Skin epidermis (tissue), 12 donors: ENCODE measurements around the gene SNAP47.

Source experiments
- H3K27ac ChIP-seq, 21 experiments: fragments of 200-600 bp; sonication (generic) in 11 of 21; one replicate each; pipeline ENCODE4 v1.5.0; 2020; ENCODE audit warnings: mild to moderate bottlenecking in 3 of 21, inconsistent platforms in 2 of 21, moderate library complexity in 2 of 21
- H3K4me3 ChIP-seq, 7 experiments: fragments of 200-600 bp; sonication (generic) in 2 of 7; one replicate each; pipeline ENCODE4 v1.5.0; 2020; ENCODE audit warnings: inconsistent platforms in 2 of 7, mild to moderate bottlenecking in 2 of 7, moderate library complexity in 1 of 7

SNAP47 gene

GRCh38 chr1:227731241-227731677, 4.0 kb upstream of the SNAP47 start:
- no peak overlapping the region for H3K4me3 ChIP-seq
- no peak overlapping the region for H3K27ac ChIP-seq

- Histone ChIP-seq H3K27ac (no peak overlapping the region), H3K4me3 (no peak overlapping the region)
Measured at GRCh38 chr1:227731696-227732585, 3.3 kb upstream of the SNAP47 start.

GRCh38 chr1:227732586-227733308, 2.5 kb upstream of the SNAP47 start:
- no peak overlapping the region for H3K4me3 ChIP-seq
- no peak overlapping the region for H3K27ac ChIP-seq

DNA sequence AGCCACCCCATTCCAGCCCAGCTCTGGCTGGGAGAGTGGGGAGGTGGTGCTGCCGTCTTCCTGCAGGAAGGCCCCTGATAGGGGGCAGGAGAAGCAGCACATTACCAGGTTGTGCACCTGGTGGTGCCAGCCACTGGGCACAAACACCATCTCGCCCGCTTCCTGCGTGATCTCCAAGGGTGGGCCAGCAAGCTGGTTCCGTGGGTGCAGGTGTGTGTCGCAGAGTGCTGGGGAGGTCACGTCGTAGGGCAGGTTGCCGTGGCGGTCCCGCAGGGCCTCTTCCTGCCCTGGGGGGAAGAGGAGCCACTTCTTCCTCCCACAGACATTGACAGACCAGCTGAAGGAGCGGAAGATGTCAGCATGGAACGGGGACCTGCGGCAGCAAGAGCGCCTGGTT, 1.9 kb upstream of the SNAP47 start:
- peak overlapping the region in 3 of 21 experiments; percentile 3 to 93 (median 40) for H3K27ac ChIP-seq
- H3K4me3 ChIP-seq: no peak overlapping the region

- Histone ChIP-seq H3K4me3 (peak overlapping the region; percentile 71 to 100 (median 88)), H3K27ac (peak overlapping the region in 19 of 21 experiments; percentile 79 to 95 (median 91))
Measured at GRCh38 chr1:227733751-227734545, 1.3 kb upstream of the SNAP47 start.

DNA sequence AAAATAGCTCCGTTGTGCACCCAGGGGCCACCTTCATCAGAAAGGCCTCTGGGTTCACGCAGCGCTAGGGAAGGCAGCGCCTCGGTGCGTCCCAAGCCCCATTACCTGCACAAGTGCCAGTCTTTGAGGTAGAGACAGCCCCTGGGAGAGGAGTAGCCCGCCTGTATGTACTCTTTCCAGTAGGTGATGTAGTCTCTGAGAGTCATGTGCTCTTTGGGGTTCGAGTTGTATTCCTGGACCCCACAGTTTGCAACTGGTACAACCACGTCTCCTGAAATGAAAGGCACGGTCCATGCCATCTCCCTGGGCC, 734 bp upstream of the SNAP47 start:
- Histone ChIP-seq H3K4me3 (peak overlapping the region; percentile 71 to 100 (median 88)), H3K27ac (peak overlapping the region; percentile 77 to 95 (median 91))

DNA sequence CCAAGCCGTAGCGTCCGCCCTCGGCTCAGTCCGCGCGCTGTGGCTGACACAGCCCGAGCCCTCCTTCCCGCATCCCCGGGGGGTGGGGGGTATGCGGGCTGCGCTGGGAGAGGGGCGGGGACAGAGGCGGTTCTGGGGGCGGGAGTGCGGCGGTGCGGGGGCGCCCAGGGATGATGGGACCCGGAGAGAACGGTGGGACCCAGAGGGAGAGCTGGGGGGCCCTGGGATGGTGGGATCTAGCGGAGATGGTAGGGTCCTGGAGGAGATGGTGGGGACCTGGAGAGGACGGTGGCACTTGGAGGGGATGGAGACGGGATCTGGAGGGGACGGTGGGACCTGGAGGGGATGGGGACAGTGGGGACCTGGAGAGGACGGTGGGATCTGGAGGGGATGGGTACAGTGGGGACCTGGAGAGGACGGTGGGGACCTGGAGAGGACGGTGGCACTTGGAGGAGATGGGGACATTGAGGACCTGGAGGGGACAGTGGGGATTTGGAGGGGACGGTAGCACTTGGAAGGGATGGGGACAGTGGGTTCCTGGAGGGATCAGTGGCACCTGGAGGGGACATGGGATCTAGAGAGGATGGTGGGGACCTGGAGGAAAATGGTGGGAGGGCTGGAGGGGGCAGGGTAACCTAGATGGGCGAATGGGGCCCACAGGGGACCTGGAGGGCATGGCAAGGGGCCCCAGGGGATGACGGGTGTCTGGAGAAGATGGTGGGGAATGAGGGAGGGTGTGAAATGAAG, 477 bp downstream of the SNAP47 start:
- H3K4me3 ChIP-seq: peak overlapping the region; percentile 71 to 100 (median 88)
- peak overlapping the region; percentile 79 to 95 (median 91) for H3K27ac ChIP-seq

- Histone ChIP-seq H3K4me3 (no peak overlapping the region), H3K27ac (no peak overlapping the region)
Measured at GRCh38 chr1:227736814-227737432, 1.7 kb downstream of the SNAP47 start.

- Histone ChIP-seq H3K4me3 (no peak overlapping the region), H3K27ac (no peak overlapping the region)
Measured at GRCh38 chr1:227738820-227739219, 3.6 kb downstream of the SNAP47 start.

- H3K27ac ChIP-seq: no peak overlapping the region
- no peak overlapping the region for H3K4me3 ChIP-seq
Measured at GRCh38 chr1:227739636-227740035, 4.4 kb downstream of the SNAP47 start.

- no peak overlapping the region for H3K4me3 ChIP-seq
- H3K27ac ChIP-seq: no peak overlapping the region
Measured at GRCh38 chr1:227740401-227740960, 5.2 kb downstream of the SNAP47 start.

DNA sequence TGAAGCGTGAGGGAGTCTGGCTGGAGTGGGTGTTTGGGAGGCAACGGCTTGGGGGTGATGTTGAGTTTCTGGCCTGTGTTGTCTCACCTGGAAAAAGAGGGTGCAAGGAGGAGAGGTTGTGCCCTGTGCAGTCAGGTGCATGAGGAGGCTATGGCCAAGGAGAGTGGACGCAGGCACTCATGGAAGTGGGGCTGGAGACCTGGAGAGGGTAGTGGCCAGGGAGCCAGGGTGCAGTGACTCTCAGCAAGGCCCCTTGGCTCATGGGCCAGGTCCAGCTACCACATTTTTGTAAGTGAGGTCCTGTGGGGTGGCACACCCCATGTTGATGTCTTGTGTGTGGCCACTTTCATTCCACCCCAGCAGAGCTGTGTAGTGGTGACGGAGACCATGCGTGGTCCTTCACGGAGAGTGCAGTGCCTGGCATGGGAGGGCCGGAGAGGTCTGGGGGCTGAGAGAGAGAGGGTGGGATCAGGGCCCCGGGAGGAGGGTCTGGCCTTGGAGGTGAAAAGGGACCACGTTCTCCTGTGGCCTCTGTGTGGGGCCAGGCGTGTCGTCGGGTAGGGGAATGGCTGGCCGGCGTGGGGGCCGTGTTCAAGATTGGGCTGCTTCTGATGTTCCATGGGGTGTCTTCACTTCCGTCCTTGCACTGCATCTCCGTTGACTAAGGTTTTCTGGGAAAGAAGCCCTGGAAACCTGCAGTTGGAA, 6.1 kb downstream of the SNAP47 start:
- Histone ChIP-seq H3K27ac (no peak overlapping the region), H3K4me3 (no peak overlapping the region)

GRCh38 chr1:227742738-227743715, 7.8 kb downstream of the SNAP47 start:
- no peak overlapping the region for H3K27ac ChIP-seq

DNA sequence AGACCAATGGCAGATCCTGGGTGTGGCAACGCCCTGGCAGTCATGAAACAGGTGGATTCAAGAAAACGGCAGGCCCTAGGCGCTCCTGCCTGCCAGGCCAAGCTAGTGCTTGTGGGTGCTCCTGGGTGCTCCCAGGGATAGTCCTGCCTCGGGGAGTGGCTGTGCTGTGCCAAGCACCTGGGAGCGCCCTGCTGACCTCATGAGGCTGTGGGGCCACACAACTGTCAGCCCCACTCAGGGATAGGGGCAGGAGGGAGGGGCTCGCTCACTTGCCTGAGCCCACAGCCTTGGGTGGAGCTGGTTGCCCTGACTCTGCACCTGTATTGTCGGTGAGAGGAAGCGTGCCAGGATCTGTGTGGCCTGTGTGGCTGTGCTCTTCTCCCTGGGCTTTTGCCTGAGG, 9.4 kb downstream of the SNAP47 start:
- no peak overlapping the region for H3K27ac ChIP-seq
- no peak overlapping the region for H3K4me3 ChIP-seq

More at GRCh38 chr1:227742738-227743715, 7.8 kb downstream of the SNAP47 start:
- H3K4me3 ChIP-seq: no peak overlapping the region

DNA sequence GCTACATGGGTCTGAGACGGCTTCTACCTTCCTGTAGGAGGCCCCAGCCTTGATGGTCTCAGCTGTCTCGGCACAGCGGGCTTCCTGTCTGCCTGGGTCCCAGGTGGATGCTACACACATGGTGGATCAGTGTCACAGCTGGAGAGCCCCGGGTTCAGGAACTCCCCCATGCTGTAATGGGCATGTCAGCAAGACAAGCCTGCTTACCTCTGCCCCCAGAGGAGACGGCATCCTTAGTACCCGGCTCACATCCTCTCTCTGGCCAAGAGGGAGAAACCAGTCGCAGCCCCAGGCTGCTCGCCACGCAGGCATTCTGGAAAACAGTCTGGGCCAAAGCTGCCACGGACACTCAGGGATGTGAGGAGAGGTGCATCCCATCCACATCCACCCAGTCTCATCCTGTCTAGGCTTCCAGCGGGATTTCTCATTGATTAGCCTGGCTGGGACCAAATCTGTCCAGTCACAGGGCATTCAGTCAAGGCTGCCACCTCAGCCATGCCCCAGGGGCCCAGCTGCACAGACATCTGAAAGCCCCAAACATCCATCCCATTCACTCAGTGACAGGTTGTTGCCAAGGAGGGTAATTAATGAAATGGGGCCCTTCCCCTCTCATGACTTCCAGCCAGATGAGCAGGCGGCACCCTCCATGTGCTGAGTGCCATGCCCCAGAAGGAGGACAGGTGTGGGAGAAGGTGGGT, 10.5 kb downstream of the SNAP47 start:
- Histone ChIP-seq H3K4me3 (no peak overlapping the region), H3K27ac (no peak overlapping the region)

- no peak overlapping the region for H3K4me3 ChIP-seq
- no peak overlapping the region for H3K27ac ChIP-seq
Measured at GRCh38 chr1:227746676-227747075, 11.4 kb downstream of the SNAP47 start.
